HEK293 (cell line): ENCODE results near the gene MICU2.

Experiments
- ZBTB20 ChIP-seq: fragments of 450-650 bp; formaldehyde crosslinking; IDR thresholded peaks from 2 replicates; pipeline ENCODE4 v1.5.1; 2016; ENCODE audit warnings: missing biosample characterization, missing genetic modification characterization
- ZBTB8A ChIP-seq: fragments of 450-650 bp; formaldehyde crosslinking; IDR thresholded peaks from 2 replicates; pipeline ENCODE4 v1.5.1; 2016; ENCODE audit warnings: missing biosample characterization, missing genetic modification characterization
- ZNF274 ChIP-seq, 2 experiments: fragments of 200-500 bp in 1 of 2; fragments of 450-650 bp in 1 of 2; sonication (Bioruptor generic) in 1 of 2; formaldehyde crosslinking in 1 of 2; IDR thresholded peaks; 2 replicates each; pipeline versions ENCODE4 v1.5.1 to v1.6.1; 2014 to 2016; ENCODE audit warnings: borderline replicate concordance in 1 of 2, inconsistent platforms in 1 of 2, low read length in 1 of 2, missing biosample characterization in 1 of 2, missing genetic modification characterization in 1 of 2
- ZNF560 ChIP-seq: fragments of 450-650 bp; formaldehyde crosslinking; IDR thresholded peaks from 2 replicates; pipeline ENCODE4 v1.5.1; 2017; ENCODE audit warnings: missing biosample characterization, missing genetic modification characterization, borderline replicate concordance
- ZNF624 ChIP-seq: fragments of 450-650 bp; formaldehyde crosslinking; IDR thresholded peaks from 2 replicates; pipeline ENCODE4 v1.5.1; 2017; ENCODE audit warnings: missing biosample characterization, missing genetic modification characterization
- ZNF660 ChIP-seq: fragments of 450-650 bp; IDR thresholded peaks from 2 replicates; pipeline ENCODE4 v1.5.1; 2018; ENCODE audit warnings: missing biosample characterization, mild to moderate bottlenecking, missing genetic modification characterization
- TF ChIP-seq, protein P1 (sequence below): fragments of 450-650 bp; formaldehyde crosslinking; IDR thresholded peaks from 2 replicates; pipeline ENCODE4 v1.5.1; 2016; ENCODE audit warnings: missing biosample characterization, missing genetic modification characterization

DNA sequence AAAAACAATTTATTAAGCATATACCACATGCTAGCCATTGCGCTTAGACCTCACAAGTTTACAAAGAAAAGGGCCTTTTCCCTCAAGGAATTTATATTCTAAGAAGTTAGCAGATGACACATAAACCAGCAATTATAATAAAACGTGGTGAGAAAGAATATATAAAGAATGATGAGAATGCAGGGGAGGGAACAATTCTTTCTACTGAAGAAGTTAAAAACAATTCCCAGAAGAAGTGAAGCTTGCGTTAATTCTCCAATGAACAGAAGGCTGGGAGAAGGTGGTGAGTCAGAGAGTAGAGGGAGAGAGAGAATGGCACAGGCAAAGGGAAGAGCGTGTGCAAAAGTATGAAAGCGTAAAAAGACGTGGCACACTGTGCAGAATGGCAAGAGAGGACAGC lies 75.4 kb downstream of the MICU2 start:
- no peak for TF ChIP-seq ZNF660 (tag by site-specific recombination)
- no peak for TF ChIP-seq ZBTB20 (tag by site-specific recombination)
- TF ChIP-seq, protein P1, sequence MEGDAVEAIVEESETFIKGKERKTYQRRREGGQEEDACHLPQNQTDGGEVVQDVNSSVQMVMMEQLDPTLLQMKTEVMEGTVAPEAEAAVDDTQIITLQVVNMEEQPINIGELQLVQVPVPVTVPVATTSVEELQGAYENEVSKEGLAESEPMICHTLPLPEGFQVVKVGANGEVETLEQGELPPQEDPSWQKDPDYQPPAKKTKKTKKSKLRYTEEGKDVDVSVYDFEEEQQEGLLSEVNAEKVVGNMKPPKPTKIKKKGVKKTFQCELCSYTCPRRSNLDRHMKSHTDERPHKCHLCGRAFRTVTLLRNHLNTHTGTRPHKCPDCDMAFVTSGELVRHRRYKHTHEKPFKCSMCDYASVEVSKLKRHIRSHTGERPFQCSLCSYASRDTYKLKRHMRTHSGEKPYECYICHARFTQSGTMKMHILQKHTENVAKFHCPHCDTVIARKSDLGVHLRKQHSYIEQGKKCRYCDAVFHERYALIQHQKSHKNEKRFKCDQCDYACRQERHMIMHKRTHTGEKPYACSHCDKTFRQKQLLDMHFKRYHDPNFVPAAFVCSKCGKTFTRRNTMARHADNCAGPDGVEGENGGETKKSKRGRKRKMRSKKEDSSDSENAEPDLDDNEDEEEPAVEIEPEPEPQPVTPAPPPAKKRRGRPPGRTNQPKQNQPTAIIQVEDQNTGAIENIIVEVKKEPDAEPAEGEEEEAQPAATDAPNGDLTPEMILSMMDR (tag by site-specific recombination) = no peak
- no peak for TF ChIP-seq ZNF560
- no peak for TF ChIP-seq ZNF274 (IDR thresholded peaks at IDR 0.05; ENCODE audit: low read length)
- TF ChIP-seq ZNF274 (tag by site-specific recombination; IDR thresholded peaks at IDR 0.05; ENCODE audit: borderline replicate concordance) = no peak
- no peak for TF ChIP-seq ZNF624 (tag by site-specific recombination)
- no peak for TF ChIP-seq ZBTB8A (tag by site-specific recombination)
